ENCODE results near the gene LZTS2. TPM values are rescaled to one million over a fixed set of nuclear protein-coding genes. Genes with fewer than 3 reads are reported as not detected.

The LZTS2 gene
- total and polyA plus RNA-seq, 2 of the 8 experiments (the other 6 are each of a cell fraction or from before 2014, with no cell fraction given): 75.7 to 99.5 TPM

DNA sequence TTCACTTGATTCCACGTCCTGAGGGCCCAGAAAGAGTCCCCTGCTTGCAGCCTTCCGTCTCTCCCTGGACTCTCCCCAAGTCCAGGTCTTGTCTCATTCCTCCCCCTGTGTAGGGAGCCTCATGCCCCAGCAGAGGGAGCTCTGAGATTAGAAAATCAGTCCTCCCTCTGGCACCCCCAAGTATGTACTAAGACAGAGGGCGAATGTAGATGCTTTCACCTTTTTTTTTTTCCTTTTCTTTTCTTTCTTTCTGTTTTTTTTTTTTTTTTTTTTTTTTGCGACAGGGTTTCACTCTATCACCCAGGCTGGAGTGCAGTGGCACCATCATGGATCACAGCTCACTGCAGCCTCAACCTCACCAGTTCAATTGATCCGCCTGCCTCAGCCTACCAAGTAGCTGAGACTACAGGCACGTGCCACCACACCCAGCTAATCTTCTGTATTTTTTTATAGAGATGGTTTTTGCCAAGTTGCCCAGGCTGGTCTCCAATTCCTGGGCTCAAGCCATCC is 41.7 kb downstream of the LZTS2 start:
- H2BK20ac ChIP-seq (ENCODE audit: low read length): no peak overlapping the region
- H2BK5ac ChIP-seq (ENCODE audit: low read depth, low read length): no peak overlapping the region
- DNase-seq (ENCODE audit: low read depth in 1 of 2, low spot score in 2 of 2): peak in 1 of 2 experiments; percentile 85
- H4K5ac ChIP-seq (ENCODE audit: insufficient read length, low read depth, low read length): no peak overlapping the region
- no peak overlapping the region for H3K4me3 ChIP-seq (ENCODE audit: extremely low read depth in 1 of 4, insufficient read depth in 2 of 4, low read depth in 3 of 4, low read length in 4 of 4)
- ChIA-PET CTCF (ENCODE audit: partially characterized antibody) (interaction anchor here (0.6 to 51.8 kb wide), 25 partner anchors 15 to 447 kb away, joined by 3 to 2176 read pairs (median 3); partner anchors contain the start of genes KAZALD1, PDZD7 and SFXN3), POLR2A (ENCODE audit: partially characterized antibody) (interaction anchor here (0.9 to 1.0 kb wide), 2 partner anchors 10 to 20 kb away, joined by 3 to 4 read pairs; partner anchors contain the start of genes KAZALD1 and SFXN3)
- no peak overlapping the region for H3K27ac ChIP-seq (ENCODE audit: low read depth, low read length)
- H4K20me1 ChIP-seq (replicated peaks in 1 of 2; ENCODE audit: control insufficient read depth in 1 of 2, insufficient read depth in 2 of 2, low read length in 2 of 2): peaks cover 0 to 1% of the 10 kb centered on the region in 2 experiments
- H3K79me1 ChIP-seq (ENCODE audit: low read depth, low read length): no peaks in the 10 kb centered on the region
- H3K4me2 ChIP-seq (ENCODE audit: insufficient read depth in 1 of 2, low read depth in 2 of 2, low read length in 2 of 2): no peak overlapping the region
- no peaks in the 10 kb centered on the region for H3K23me2 ChIP-seq (ENCODE audit: low read depth, low read length)
- no peak overlapping the region for H3K23ac ChIP-seq (ENCODE audit: insufficient read length)
- no peak overlapping the region for H2BK120ac ChIP-seq (replicated peaks; ENCODE audit: low read depth, low read length)
- H3K9me3 ChIP-seq (ENCODE audit: insufficient read depth in 2 of 2, low read depth in 1 of 2, low read length in 1 of 2): no peaks in the 10 kb centered on the region
- peak; percentile 72 for FAIRE-seq
- H3K27me3 ChIP-seq (replicated peaks in 1 of 4; ENCODE audit: control insufficient read depth in 3 of 4, extremely low read depth in 1 of 4, insufficient read depth in 3 of 4, low read length in 3 of 4): peaks cover 7 to 27% (median 22%) of the 10 kb centered on the region in 4 experiments
- peaks cover 0 to 11% (median 4%) of the 10 kb centered on the region in 4 experiments; a peak in 3 of 7 replicates for H3K4me1 ChIP-seq (replicated peaks in 1 of 4; ENCODE audit: control insufficient read depth in 3 of 4, insufficient read depth in 4 of 4, low read length in 3 of 4)
- no peak overlapping the region for H4K91ac ChIP-seq (replicated peaks; ENCODE audit: insufficient read length, low read length)
- no peak overlapping the region for H3K4ac ChIP-seq (replicated peaks; ENCODE audit: insufficient read length, low read depth, low read length)
- no peaks in the 10 kb centered on the region for H3K36me3 ChIP-seq (ENCODE audit: control insufficient read depth in 2 of 4, insufficient read depth in 4 of 4, low read length in 3 of 4)
- TF ChIP-seq, protein P1, sequence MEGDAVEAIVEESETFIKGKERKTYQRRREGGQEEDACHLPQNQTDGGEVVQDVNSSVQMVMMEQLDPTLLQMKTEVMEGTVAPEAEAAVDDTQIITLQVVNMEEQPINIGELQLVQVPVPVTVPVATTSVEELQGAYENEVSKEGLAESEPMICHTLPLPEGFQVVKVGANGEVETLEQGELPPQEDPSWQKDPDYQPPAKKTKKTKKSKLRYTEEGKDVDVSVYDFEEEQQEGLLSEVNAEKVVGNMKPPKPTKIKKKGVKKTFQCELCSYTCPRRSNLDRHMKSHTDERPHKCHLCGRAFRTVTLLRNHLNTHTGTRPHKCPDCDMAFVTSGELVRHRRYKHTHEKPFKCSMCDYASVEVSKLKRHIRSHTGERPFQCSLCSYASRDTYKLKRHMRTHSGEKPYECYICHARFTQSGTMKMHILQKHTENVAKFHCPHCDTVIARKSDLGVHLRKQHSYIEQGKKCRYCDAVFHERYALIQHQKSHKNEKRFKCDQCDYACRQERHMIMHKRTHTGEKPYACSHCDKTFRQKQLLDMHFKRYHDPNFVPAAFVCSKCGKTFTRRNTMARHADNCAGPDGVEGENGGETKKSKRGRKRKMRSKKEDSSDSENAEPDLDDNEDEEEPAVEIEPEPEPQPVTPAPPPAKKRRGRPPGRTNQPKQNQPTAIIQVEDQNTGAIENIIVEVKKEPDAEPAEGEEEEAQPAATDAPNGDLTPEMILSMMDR (IDR thresholded peaks at IDR 0.05; ENCODE audit: control extremely low read depth in 1 of 3, insufficient read depth in 1 of 3, low read depth in 1 of 3, low read length in 3 of 3): peak; percentile 80 to 92 (median 83)
- no peak for TF ChIP-seq CREB1 (IDR thresholded peaks at IDR 0.05)
- no peak for TF ChIP-seq JUND (IDR thresholded peaks at IDR 0.05; ENCODE audit: low read length)
- TF ChIP-seq RAD21 (IDR thresholded peaks at IDR 0.05 in 1 of 2, conservative IDR thresholded peaks at IDR 0.05 in 1 of 2; ENCODE audit: low read depth in 2 of 2, low read length in 2 of 2): peak; percentile 92 to 93
- TF ChIP-seq SP1 (IDR thresholded peaks at IDR 0.05; ENCODE audit: low read depth, low read length): 0 out of 2 replicates have a peak, but pooled peaks have one; percentile 23
- H3K79me2 ChIP-seq (ENCODE audit: control insufficient read depth in 1 of 2, insufficient read depth in 2 of 2, low read length in 2 of 2): no peaks in the 10 kb centered on the region
- H2BK15ac ChIP-seq (ENCODE audit: low read length): no peak overlapping the region
- H3K56ac ChIP-seq (replicated peaks; ENCODE audit: insufficient read length, low read depth, low read length): no peak overlapping the region
- 58% methylated on average over 4 of the region's 6 CpGs; no CpG with 5 or more reads in 1 of the 2 experiments for WGBS, 2 experiments (ENCODE audit: extremely low coverage in 1 of 2, insufficient coverage in 1 of 2, insufficient read length in 1 of 2, insufficient replicate concordance in 2 of 2, low coverage in 1 of 2, low lambda C conversion rate in 2 of 2, missing lambda C conversion rate in 1 of 2)
- no peak overlapping the region for H2AK5ac ChIP-seq (ENCODE audit: low read depth, low read length)
- H3K14ac ChIP-seq (ENCODE audit: insufficient read length): no peak overlapping the region
- no peak overlapping the region for H3K18ac ChIP-seq (ENCODE audit: extremely low read depth, low read length)
- no peak overlapping the region for H2AFZ ChIP-seq (ENCODE audit: low read length)
- H3K9ac ChIP-seq (replicated peaks in 1 of 4; ENCODE audit: extremely low read depth in 1 of 4, low read depth in 3 of 4, low read length in 3 of 4): no peak overlapping the region
- no peak overlapping the region for H2BK12ac ChIP-seq (ENCODE audit: low read depth, low read length)
- no peak overlapping the region for H4K8ac ChIP-seq (ENCODE audit: extremely low read depth, insufficient read depth, low read length)
